ENCODE results near the gene DCP1B.

Gene DCP1B

DNA sequence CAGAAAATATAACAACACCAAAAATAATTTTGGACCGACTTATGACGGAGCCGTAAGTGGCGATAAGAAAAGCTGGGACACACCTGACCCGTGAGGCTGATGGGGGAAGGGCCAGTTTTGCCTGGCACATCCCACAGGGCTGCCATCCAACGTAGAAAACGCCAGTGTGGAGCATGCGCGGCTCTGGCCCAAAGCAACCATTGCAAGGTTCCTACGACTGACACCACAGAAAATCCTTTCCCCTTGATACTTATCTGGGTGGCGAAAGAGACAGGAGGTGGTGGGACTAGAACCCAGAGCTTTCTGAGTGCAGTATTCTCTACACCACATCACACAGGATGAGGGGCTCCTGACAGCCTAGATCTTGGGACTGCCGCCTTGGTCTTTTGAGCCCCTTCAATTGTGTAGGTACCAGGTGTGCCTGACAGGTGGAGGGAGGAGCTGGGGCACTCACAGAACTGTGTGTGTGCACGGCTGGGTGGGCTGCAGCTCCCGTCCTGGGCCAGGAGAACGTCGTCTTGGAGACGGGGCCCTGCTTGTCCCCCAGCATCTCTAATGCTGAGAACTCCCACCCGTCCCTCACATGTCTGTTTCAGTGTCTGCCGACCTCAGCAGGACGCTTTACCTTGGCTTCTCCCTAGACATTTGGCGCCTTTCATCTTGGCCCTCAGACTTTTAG is 68.4 kb downstream of the DCP1B start:
- TF ChIP-seq, protein P1, sequence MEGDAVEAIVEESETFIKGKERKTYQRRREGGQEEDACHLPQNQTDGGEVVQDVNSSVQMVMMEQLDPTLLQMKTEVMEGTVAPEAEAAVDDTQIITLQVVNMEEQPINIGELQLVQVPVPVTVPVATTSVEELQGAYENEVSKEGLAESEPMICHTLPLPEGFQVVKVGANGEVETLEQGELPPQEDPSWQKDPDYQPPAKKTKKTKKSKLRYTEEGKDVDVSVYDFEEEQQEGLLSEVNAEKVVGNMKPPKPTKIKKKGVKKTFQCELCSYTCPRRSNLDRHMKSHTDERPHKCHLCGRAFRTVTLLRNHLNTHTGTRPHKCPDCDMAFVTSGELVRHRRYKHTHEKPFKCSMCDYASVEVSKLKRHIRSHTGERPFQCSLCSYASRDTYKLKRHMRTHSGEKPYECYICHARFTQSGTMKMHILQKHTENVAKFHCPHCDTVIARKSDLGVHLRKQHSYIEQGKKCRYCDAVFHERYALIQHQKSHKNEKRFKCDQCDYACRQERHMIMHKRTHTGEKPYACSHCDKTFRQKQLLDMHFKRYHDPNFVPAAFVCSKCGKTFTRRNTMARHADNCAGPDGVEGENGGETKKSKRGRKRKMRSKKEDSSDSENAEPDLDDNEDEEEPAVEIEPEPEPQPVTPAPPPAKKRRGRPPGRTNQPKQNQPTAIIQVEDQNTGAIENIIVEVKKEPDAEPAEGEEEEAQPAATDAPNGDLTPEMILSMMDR (conservative IDR thresholded peaks at IDR 0.05; ENCODE audit: low read depth, low read length) = no peak
- H3K4me3 ChIP-seq (ENCODE audit: low read depth, low read length) = no peak overlapping the region
- DNase-seq (ENCODE audit: low read depth) = no peak

DNA sequence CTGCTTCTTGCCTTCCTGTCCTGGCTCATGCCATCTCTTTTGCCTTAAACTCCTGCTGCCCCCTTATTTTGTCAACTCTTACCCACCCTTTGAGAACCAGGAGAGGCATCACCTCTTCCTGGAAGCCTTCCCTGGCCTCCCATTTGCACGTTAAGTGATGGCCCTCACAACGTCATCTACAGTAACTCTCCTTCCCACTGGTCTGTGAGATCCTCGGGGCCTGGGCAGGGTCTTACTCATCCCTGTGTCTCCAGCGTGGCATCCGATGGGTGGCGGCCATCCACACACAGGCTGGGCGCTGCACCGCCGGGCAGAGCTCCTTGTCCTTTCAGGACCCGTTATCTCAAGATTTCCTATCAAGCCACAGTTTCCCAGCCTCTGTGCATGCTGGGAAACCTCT is 69.0 kb downstream of the DCP1B start:
- TF ChIP-seq, protein P1 (conservative IDR thresholded peaks at IDR 0.05; ENCODE audit: low read depth, low read length) = no peak
- DNase-seq (ENCODE audit: low read depth) = no peak
- no peak overlapping the region for H3K4me3 ChIP-seq (ENCODE audit: low read depth, low read length)

DNA sequence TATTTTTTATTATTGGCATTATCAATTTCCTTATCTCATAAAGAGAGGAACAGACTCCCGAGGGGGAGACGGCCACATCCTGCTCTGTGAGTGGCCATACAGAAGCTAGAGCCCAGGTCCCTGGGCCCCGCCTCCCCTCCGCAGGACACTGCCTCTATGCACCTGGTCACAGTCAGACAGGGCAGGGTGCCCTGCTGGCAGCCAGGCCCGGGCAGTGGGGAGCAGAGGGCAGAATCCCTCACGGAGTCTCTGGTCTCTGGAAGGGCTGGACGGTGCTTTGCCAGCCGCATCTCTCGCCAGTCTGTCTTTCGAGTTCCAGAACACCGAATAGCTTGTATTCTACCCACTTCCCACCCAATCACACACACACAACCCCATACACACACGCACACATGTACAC is 69.4 kb downstream of the DCP1B start:
- no peak for DNase-seq (ENCODE audit: low read depth)
- TF ChIP-seq, protein P1 (conservative IDR thresholded peaks at IDR 0.05; ENCODE audit: low read depth, low read length) = no peak
- no peak overlapping the region for H3K4me3 ChIP-seq (ENCODE audit: low read depth, low read length)

DNA sequence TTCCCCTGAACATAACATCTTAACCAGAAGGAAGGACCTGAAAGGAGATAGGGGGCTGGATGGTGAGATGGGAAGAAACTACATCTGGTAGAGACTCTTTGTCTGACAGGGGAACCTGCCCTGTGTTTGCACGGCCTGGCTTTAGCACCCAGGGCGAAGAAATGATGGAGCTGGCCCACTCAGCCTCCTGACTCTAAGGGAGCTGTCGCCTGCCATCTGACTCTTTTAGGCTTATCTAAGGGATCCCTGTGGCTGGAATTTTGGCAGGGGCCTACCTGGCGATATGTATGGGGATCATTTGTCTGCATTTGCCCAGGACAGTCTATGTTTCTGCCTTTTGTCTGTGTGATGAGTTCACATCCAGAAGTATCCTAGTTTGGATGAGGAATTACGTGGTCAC is 70.2 kb downstream of the DCP1B start:
- TF ChIP-seq, protein P1 (conservative IDR thresholded peaks at IDR 0.05; ENCODE audit: low read depth, low read length) = no peak
- no peak overlapping the region for H3K4me3 ChIP-seq (ENCODE audit: low read depth, low read length)
- DNase-seq (ENCODE audit: low read depth) = no peak

DNA sequence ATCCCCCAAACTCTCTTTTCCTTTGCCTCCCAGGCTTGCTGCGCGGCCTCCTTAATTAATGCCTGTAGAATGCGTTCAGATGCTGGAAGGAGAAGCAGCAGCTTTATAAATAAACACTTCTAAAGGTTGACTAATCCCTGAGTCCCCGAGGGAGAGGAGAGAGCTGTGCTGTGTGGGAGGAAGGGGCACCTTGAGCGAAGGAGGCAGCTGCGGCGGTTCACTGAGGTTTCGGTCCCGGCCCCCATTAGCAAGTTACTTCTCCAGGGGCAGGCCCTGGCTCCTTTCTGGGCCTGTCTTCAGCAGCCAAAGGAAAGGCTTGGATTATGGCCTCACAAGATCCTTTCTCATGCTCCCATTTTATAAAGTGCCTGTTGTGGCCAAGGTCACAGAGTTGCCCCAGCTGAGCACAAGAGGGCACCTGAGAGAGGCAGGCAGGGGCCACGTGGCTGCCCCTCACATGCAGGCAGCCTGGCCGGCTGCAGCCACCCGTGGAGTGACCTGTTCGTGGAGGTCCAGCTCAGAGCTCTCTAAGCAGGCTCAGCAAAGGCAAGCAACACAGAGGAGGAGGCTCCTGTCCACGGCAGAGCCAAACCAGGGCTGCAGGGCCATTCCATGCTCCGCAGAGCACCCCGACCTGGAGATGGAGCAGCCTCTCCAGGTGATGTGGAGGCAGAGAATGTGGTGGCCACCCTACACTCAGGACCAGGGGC is 70.8 kb downstream of the DCP1B start:
- H3K4me3 ChIP-seq (ENCODE audit: low read depth, low read length) = no peak overlapping the region
- TF ChIP-seq, protein P1 (conservative IDR thresholded peaks at IDR 0.05; ENCODE audit: low read depth, low read length) = no peak
- peak; percentile 78 for DNase-seq (ENCODE audit: low read depth)

DNA sequence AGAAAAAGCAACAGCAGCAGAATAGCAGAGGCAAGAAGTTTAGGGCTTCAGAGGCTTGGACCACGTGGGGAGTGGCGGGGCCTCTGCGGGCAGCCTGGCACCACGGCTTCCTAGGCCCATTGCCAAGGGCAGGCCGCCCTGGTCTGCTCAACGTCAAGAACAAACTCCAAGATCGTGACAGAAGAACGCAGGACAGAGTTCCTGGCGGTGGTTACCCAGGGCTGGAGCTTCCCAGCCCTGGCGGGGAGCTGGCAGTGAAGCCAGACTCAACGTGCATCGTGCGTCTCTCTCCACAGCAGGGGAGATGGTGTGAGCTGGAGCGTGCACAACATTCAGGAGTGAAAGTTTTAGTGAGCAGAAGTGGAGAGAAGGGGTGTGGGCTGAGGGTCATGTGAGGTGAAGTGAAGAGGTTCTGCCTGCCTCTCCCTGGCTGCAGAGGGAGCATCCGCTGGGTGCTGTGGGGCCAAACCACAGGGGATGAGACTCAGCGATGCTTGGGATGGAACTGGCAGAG is 71.9 kb downstream of the DCP1B start:
- no peak overlapping the region for H3K4me3 ChIP-seq (ENCODE audit: low read depth, low read length)
- TF ChIP-seq, protein P1 (conservative IDR thresholded peaks at IDR 0.05; ENCODE audit: low read depth, low read length) = no peak
- DNase-seq (ENCODE audit: low read depth) = peak; percentile 30
